Transverse colon (tissue), 4 donors: Measurements from ENCODE around the gene ZACN. TPM values are rescaled to one million over a fixed set of nuclear protein-coding genes. Genes with fewer than 3 reads are reported as not detected.
A peak's percentile ranks its signal among the peaks of the same experiment; 100 is the strongest.

ENCODE experiments used
- DNase-seq: peaks from one replicate; pipeline ENCODE4 v3.0.0-alpha.2; 2019
- H3K27ac ChIP-seq, 4 donors: fragments of 200-600 bp; sonication (generic); 2 replicates each; pipeline ENCODE4 v1.5.1; 2016 to 2018; ENCODE audit warnings: inconsistent platforms in 4 of 4
- H3K27me3 ChIP-seq: fragments of 200-600 bp; sonication (generic); 2 replicates; pipeline ENCODE4 v1.5.1; 2017; ENCODE audit warnings: inconsistent platforms
- H3K36me3 ChIP-seq, 4 donors: fragments of 200-600 bp; sonication (generic); 2 replicates each; pipeline ENCODE4 v1.5.1; 2017 to 2019; ENCODE audit warnings: inconsistent platforms in 4 of 4
- H3K4me1 ChIP-seq, 4 donors: fragments of 200-600 bp; sonication (generic); 2 replicates each; pipeline ENCODE4 v1.5.1; 2017 to 2020; ENCODE audit warnings: inconsistent platforms in 4 of 4
- H3K4me3 ChIP-seq, 4 donors: fragments of 200-600 bp; sonication (generic); 1 replicate in 1 of 4; 2 replicates in 3 of 4; pipeline versions ENCODE4 v1.5.1 to v1.6.1; 2017 to 2019; ENCODE audit warnings: inconsistent platforms in 4 of 4
- H3K9me3 ChIP-seq, 2 donors: fragments of 200-600 bp; sonication (generic); 2 replicates each; pipeline ENCODE4 v1.5.1; 2017 to 2019; ENCODE audit warnings: inconsistent platforms in 2 of 2
- EP300 ChIP-seq: sonication (generic); formaldehyde crosslinking; IDR thresholded peaks from one replicate; pipeline ENCODE4 v1.6.1; 2017; ENCODE audit warnings: antibody characterized with exemption, low read depth
- POLR2A ChIP-seq: fragments of 450-650 bp; IDR thresholded peaks from one replicate; pipeline ENCODE4 v1.6.1; 2016; ENCODE audit warnings: antibody characterized with exemption, mild to moderate bottlenecking, moderate library complexity
- POLR2AphosphoS5 ChIP-seq, 3 donors: sonication (generic); formaldehyde crosslinking; IDR thresholded peaks; one replicate each; pipeline ENCODE4 v1.6.1; 2016; ENCODE audit warnings: antibody characterized with exemption in 3 of 3
- WGBS, 2 donors: methylation state at CpG; one replicate each; pipeline ENCODE4 v1.1.5; 2018; ENCODE audit warnings: low coverage in 1 of 2; 5-methylcytosine and 5-hydroxymethylcytosine counted together
- in situ Hi-C, 4 donors: fragments of 200-750 bp; cut with MboI; loops; one replicate each; pipeline versions ENCODE4 v1.15.0 to v1.15.1; 2017; ENCODE audit warnings: low sequenced_read_pairs in 3 of 4, low pct_ligation_motif_present in 1 of 4, low pct_unique_long_range_greater_than_20kb in 1 of 4
- intact Hi-C: fragments of 100-400 bp; cut with DNase I; formaldehyde crosslinking; loops from one replicate; pipeline ENCODE4 v1.15.1; 2023; ENCODE audit warnings: low total_unique reads
- total RNA-seq, 4 donors: library from RNA; depleted of rRNA; stranded (reverse); fragments of >200 nt; gene quantifications; one replicate each; pipeline ENCODE4 v1.1.0, GENCODE V29; 2016
- TF ChIP-seq, protein P1 (sequence below), 5 experiments: fragments of 200-600 bp in 3 of 5; fragments of 450-650 bp in 2 of 5; sonication (generic) in 3 of 5; IDR thresholded peaks; 1 replicate in 2 of 5; 2 replicates in 3 of 5; pipeline ENCODE4 v1.5.1; 2016 to 2017; ENCODE audit warnings: antibody characterized with exemption in 5 of 5, inconsistent platforms in 3 of 5, mild to moderate bottlenecking in 2 of 5, moderate library complexity in 1 of 5

Gene ZACN
- total RNA-seq, 4 donors from 2014 or later = 0.40 TPM; not detected in 3

- Histone ChIP-seq H3K9me3 (no peaks in the 10 kb centered on the region), H3K27ac (no peak overlapping the region), H3K27me3 (no peaks in the 10 kb centered on the region), H3K36me3 (no peaks in the 10 kb centered on the region), H3K4me1 (peaks cover 0 to 10% (median 6%) of the 10 kb centered on the region in 4 donors), H3K4me3 (peak overlapping the region in 2 of 4 donors; percentile 34 to 42)
- TF ChIP-seq EP300 (no peak), POLR2A (no peak), POLR2AphosphoS5 (IDR thresholded peaks at IDR 0.05) (no peak)
- TF ChIP-seq, protein P1, sequence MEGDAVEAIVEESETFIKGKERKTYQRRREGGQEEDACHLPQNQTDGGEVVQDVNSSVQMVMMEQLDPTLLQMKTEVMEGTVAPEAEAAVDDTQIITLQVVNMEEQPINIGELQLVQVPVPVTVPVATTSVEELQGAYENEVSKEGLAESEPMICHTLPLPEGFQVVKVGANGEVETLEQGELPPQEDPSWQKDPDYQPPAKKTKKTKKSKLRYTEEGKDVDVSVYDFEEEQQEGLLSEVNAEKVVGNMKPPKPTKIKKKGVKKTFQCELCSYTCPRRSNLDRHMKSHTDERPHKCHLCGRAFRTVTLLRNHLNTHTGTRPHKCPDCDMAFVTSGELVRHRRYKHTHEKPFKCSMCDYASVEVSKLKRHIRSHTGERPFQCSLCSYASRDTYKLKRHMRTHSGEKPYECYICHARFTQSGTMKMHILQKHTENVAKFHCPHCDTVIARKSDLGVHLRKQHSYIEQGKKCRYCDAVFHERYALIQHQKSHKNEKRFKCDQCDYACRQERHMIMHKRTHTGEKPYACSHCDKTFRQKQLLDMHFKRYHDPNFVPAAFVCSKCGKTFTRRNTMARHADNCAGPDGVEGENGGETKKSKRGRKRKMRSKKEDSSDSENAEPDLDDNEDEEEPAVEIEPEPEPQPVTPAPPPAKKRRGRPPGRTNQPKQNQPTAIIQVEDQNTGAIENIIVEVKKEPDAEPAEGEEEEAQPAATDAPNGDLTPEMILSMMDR (IDR thresholded peaks at IDR 0.05) = no peak
- WGBS, 2 donors = 71% methylated on average over 20 of the region's 42 CpGs; no CpG with 5 or more reads in 1 of the 2 donors
- no peak for DNase-seq
- in situ Hi-C loops = loop anchor here (5.0 to 10.0 kb wide), 3 partner anchors 63 to 163 kb away; no protein-coding TSS in a partner anchor
- intact Hi-C loops = loop anchor here (5.0 kb wide), 1 partner anchor 155 kb away; no protein-coding TSS in a partner anchor
Measured at GRCh38 chr17:76121932-76122430, 43.0 kb downstream of the ZACN start.

DNA sequence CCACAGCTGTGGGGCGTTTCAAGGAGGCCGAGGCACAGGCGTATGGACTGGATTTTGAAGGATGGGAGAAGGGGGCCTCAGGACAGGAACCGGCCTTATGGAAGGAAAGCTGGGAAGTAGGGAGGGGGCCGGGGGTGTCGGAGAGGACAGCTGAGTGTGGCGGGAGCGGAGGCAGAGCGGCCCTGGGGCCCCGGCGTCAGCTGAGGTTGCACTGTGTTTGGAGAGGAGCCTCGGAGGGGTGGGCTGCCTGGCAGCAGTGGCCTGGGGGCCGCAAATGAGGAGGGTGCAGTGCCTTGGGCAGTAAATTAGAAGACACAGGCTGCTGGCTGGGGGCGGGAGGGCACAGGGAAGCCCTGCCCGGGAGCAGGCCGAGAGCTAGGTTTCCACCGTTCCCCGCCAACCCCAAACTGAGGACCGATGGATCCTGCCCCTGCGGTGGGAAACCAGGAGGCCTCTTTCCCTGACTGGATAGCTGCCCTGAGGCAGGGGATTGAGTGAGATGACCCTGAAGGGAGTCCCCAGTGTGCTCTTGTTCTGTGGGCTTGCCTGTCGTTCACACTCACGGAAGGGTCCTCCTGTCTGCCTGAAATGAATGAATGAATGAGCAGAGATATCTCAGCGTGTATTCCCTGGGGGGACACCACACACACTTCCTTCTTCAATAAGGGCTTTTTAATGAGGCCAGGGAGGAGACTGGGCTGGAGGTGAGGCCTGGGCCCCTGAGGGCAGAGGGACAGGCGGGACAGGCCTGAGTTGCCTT, 43.6 kb downstream of the ZACN start:
- no peak for TF ChIP-seq EP300
- TF ChIP-seq, protein P1 (IDR thresholded peaks at IDR 0.05) = no peak
- no peak for TF ChIP-seq POLR2AphosphoS5 (IDR thresholded peaks at IDR 0.05)
- no peak for TF ChIP-seq POLR2A
- intact Hi-C loops = loop anchor here (5.0 kb wide), 1 partner anchor 155 kb away; no protein-coding TSS in a partner anchor
- Histone ChIP-seq H3K4me3 (no peak overlapping the region), H3K27me3 (no peaks in the 10 kb centered on the region), H3K9me3 (no peaks in the 10 kb centered on the region), H3K36me3 (no peaks in the 10 kb centered on the region), H3K4me1 (peaks cover 0 to 10% (median 6%) of the 10 kb centered on the region in 4 donors), H3K27ac (no peak overlapping the region)
- 80 to 92% methylated on average over 2 to 22 of the region's 24 CpGs for WGBS, 2 donors
- no peak for DNase-seq
- in situ Hi-C loops = loop anchor here (5.0 to 10.0 kb wide), 3 partner anchors 62 to 162 kb away; no protein-coding TSS in a partner anchor

GRCh38 chr17:76123191-76123499, 44.2 kb downstream of the ZACN start:
- H3K4me3 ChIP-seq = no peak overlapping the region
- no peaks in the 10 kb centered on the region for H3K27me3 ChIP-seq
- H3K36me3 ChIP-seq = no peaks in the 10 kb centered on the region
- intact Hi-C loops = loop anchor here (5.0 kb wide), 1 partner anchor 154 kb away; no protein-coding TSS in a partner anchor
- DNase-seq = no peak
- H3K9me3 ChIP-seq = no peaks in the 10 kb centered on the region
- no peak for TF ChIP-seq POLR2A
- TF ChIP-seq POLR2AphosphoS5 (IDR thresholded peaks at IDR 0.05) = no peak
- no peak for TF ChIP-seq EP300
- TF ChIP-seq, protein P1 (IDR thresholded peaks at IDR 0.05) = no peak
- H3K27ac ChIP-seq = no peak overlapping the region
- in situ Hi-C loops = loop anchor here (5.0 to 10.0 kb wide), 3 partner anchors 62 to 162 kb away; no protein-coding TSS in a partner anchor
- peaks cover 0 to 10% (median 6%) of the 10 kb centered on the region in 4 donors for H3K4me1 ChIP-seq
- WGBS, 2 donors = 74 to 84% methylated on average over 3 to 5 of the region's 5 CpGs
